ENCODE measurements around the gene LARGE2. TPM values are rescaled to one million over a fixed set of nuclear protein-coding genes. Genes with fewer than 3 reads are reported as not detected.

The LARGE2 gene
- total and polyA plus RNA-seq, 3 experiments from 2014 or later: 2.6 to 14.4 (median 3.2) TPM

DNA sequence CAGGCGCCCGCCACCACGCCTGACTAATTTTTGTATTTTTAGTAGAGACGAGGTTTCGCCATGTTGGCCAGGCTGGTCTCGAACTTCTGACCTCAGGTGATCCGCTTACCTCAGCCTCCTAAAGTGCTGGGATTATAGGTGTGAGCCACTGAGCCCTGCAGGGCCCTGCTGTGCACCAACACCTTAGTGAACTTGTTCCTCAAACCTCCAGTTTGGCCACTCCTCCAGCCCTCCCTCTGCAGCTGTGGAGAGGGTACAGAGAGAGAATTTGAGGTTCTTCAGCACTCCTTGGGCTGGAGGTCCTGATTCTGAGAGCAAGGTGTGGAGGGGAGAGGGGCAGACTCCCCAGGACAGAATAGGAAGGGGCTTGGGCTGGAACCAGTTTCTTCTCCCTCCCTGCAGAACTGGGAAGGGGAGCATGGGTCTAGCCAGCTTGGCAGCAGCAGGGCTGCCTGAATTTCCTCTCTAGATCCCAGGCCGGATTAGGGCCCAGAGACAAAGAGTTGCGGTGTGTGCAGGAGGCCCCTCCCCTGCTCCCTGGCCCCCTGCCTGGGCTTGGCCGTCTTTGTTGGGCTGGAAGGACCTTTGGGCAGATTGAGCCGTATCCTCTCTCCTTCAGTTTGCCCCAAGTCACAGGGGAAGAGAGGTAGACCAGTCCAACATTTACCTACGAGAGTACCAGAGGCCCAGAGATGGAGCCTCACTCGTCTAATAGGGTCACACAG is 2.5 kb upstream of the LARGE2 start:
- Mint-ChIP-seq H3K27me3 (peaks cover 0 to 10% of the 10 kb centered on the region in 2 donors), H3K4me1 (peaks cover 57 to 81% (median 66%) of the 10 kb centered on the region in 3 donors), H3K4me3 (peak overlapping the region; percentile 92 to 98 (median 96)), H3K36me3 (peaks cover 0 to 30% (median 0%) of the 10 kb centered on the region in 3 donors), H3K27ac (peak overlapping the region in 5 of 8 donors; percentile 73 to 99 (median 88)), H3K9me3 (no peaks in the 10 kb centered on the region)
- Histone ChIP-seq H3K36me3 (ENCODE audit: insufficient read depth, low read length) (peaks cover 11% of the 10 kb centered on the region), H3K27ac (ENCODE audit: low read depth, low read length) (no peak overlapping the region), H3K27me3 (ENCODE audit: insufficient read depth, low read length, poor library complexity, severe bottlenecking) (no peaks in the 10 kb centered on the region), H3K4me1 (ENCODE audit: insufficient read depth, low read length) (peaks cover 29% of the 10 kb centered on the region), H3K9me3 (ENCODE audit: low read length) (no peaks in the 10 kb centered on the region), H3K4me3 (ENCODE audit: low read length) (no peak overlapping the region)
- ChIA-PET POLR2A (no interaction called here), CTCF (no interaction called here)
- DNase-seq: no peak

DNA sequence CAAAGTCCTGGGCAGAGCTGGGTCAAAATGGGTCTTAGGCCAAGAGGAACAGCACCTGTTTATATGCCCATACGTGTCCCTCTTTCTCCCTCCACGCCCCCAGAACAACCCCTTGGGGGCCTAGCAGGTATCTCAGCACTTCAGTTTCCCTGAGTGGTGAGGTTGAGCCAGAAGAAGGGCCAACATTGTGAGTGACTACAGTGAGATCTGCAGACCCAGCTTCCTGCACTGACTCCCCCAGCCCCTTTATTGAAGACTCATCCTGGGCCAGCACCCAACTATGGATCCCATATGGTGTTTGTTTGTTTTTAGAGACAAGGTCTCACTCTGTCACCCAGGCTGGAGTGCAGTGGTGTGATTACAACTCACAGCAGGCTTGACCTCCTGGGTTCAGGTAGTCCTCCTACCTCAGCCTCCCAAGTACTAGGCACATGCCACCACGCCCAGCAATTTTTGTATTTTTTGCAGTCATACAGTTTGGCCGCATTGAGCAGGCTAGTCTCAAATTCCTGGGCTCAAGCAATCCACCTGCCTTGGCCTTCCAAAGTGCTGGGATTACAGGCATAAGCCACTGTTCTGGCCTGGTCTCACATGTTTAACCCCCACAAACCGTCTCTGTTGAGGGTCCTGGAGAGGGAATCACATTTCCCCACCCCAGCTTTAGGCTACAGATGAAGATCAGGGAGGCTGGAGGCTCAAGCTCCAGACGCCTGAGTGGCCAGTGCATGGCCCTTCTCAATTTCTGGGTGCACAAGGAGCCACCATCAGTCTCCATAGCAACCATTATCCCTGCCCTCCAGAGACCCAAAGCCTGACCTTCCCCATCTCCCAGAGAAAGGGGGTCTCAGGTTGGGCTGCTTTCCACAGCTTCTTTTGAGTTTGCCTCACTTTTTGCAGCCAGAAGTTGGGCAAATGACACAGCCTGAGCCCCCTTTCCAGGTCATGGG is 1.7 kb upstream of the LARGE2 start:
- Mint-ChIP-seq H3K4me3 (peak overlapping the region; percentile 66 to 97 (median 87)), H3K27ac (peak overlapping the region in 7 of 8 donors; percentile 35 to 88 (median 70)), H3K27me3 (peaks cover 0 to 10% of the 10 kb centered on the region in 2 donors), H3K9me3 (no peaks in the 10 kb centered on the region), H3K4me1 (peaks cover 56 to 74% (median 59%) of the 10 kb centered on the region in 3 donors), H3K36me3 (peaks cover 0 to 21% (median 0%) of the 10 kb centered on the region in 3 donors)
- H3K27me3 ChIP-seq (ENCODE audit: insufficient read depth, low read length, poor library complexity, severe bottlenecking): no peaks in the 10 kb centered on the region
- CTCF ChIA-PET: no interaction called here
- peaks cover 3% of the 10 kb centered on the region for H3K36me3 ChIP-seq (ENCODE audit: insufficient read depth, low read length)
- H3K27ac ChIP-seq (ENCODE audit: low read depth, low read length): no peak overlapping the region
- H3K4me3 ChIP-seq (ENCODE audit: low read length): no peak overlapping the region
- no peak for DNase-seq
- H3K4me1 ChIP-seq (ENCODE audit: insufficient read depth, low read length): peaks cover 29% of the 10 kb centered on the region
- H3K9me3 ChIP-seq (ENCODE audit: low read length): no peaks in the 10 kb centered on the region
- POLR2A ChIA-PET: no interaction called here

DNA sequence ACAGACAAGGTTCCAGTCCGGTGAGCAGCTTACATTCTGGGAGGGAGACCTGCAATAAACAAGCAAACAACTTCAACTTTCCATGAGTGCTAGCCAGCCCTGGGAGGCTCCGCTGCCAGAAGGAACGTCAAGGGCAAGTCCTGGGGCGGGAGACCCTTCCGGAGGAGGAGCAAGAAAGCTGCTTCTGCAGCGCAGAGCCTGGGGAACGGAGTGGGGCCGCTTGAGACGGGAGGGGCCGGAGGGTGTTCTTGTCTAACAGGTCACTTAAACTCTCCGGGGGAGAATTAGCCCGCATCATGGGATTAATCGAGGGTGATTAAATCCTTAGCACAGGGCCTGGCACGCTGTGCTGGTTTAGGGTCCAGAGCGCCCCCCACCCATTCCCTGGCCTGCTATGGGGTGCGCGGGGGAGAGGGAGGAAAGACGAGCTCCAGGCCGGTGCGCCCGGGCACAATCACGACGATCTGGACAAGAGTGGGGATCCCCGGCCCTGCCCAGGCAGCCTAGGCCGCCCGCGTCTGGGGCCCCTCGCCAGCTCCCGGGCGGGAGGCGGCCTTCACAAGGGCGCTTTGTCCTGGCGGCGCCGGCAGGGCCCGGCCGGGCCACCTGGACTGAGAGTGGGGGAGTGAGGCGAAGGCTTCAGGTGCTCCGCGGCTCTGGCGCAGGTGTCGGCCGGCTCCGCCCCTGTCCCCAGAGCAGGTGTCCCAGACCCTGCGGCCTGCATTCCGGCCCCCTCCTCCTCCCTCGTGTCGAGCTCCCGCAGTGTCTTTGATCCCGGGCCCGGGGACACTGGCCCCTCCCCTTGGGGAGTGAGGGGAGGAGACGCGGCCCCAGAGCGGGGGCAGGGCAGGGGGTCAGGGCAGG is 663 bp upstream of the LARGE2 start:
- Mint-ChIP-seq H3K4me1 (peaks cover 49 to 74% (median 49%) of the 10 kb centered on the region in 3 donors), H3K36me3 (peaks cover 0 to 14% (median 0%) of the 10 kb centered on the region in 3 donors), H3K27me3 (peaks cover 0 to 10% of the 10 kb centered on the region in 2 donors), H3K4me3 (peak overlapping the region; percentile 66 to 96 (median 79)), H3K9me3 (no peaks in the 10 kb centered on the region), H3K27ac (peak overlapping the region in 7 of 8 donors; percentile 28 to 78 (median 49))
- DNase-seq: peak in 1 of 5 donors; percentile 47
- H3K27me3 ChIP-seq (ENCODE audit: insufficient read depth, low read length, poor library complexity, severe bottlenecking): no peaks in the 10 kb centered on the region
- H3K4me1 ChIP-seq (ENCODE audit: insufficient read depth, low read length): peaks cover 20% of the 10 kb centered on the region
- no peak overlapping the region for H3K4me3 ChIP-seq (ENCODE audit: low read length)
- H3K9me3 ChIP-seq (ENCODE audit: low read length): no peaks in the 10 kb centered on the region
- no peaks in the 10 kb centered on the region for H3K36me3 ChIP-seq (ENCODE audit: insufficient read depth, low read length)
- ChIA-PET CTCF (no interaction called here), POLR2A (no interaction called here)
- no peak overlapping the region for H3K27ac ChIP-seq (ENCODE audit: low read depth, low read length)

DNA sequence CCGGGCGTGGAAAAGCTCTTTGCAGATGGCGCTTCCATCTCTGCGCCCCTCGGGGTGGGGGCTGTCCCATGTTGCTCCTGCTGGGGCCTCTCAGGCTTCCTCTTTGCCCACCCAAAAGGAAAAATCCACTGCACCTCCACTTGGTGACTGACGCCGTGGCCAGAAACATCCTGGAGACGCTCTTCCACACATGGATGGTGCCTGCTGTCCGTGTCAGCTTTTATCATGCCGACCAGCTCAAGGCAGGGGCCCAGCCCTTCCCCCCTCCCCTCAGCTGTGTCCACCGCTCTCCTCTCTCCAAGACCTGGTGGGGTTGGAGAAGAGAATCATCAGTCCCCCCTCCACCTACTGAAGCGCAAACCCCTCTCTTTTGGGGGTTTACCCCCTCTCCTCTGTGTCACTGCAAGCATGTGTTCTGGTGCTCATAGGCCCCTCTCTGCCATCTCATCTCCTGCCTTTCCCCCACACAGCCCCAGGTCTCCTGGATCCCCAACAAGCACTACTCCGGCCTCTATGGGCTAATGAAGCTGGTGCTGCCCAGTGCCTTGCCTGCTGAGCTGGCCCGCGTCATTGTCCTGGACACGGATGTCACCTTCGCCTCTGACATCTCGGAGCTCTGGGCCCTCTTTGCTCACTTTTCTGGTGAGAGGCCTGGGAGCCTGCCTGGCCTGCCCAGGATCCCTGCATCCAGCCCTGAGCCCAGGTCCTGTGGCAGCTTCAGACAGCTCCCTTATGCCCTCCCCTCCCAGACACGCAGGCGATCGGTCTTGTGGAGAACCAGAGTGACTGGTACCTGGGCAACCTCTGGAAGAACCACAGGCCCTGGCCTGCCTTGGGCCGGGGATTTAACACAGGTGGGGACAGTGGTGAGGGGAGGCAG is 1.8 kb downstream of the LARGE2 start:
- no peaks in the 10 kb centered on the region for H3K9me3 ChIP-seq (ENCODE audit: low read length)
- no peak overlapping the region for H3K27ac ChIP-seq (ENCODE audit: low read depth, low read length)
- Mint-ChIP-seq H3K27me3 (peaks cover 0 to 10% of the 10 kb centered on the region in 2 donors), H3K36me3 (no peaks in the 10 kb centered on the region), H3K4me1 (peaks cover 43 to 74% (median 44%) of the 10 kb centered on the region in 3 donors), H3K9me3 (no peaks in the 10 kb centered on the region), H3K27ac (peak overlapping the region in 5 of 8 donors; percentile 8 to 94 (median 68)), H3K4me3 (peak overlapping the region; percentile 41 to 87 (median 73))
- H3K4me3 ChIP-seq (ENCODE audit: low read length): no peak overlapping the region
- peaks cover 3% of the 10 kb centered on the region for H3K4me1 ChIP-seq (ENCODE audit: insufficient read depth, low read length)
- H3K27me3 ChIP-seq (ENCODE audit: insufficient read depth, low read length, poor library complexity, severe bottlenecking): no peaks in the 10 kb centered on the region
- DNase-seq: no peak
- ChIA-PET POLR2A (interaction anchor here (0.7 kb wide), 1 partner anchor 19 kb away, joined by 7 read pairs; no protein-coding TSS in a partner anchor), CTCF (interaction anchor here (0.7 to 1.1 kb wide), 3 partner anchors 9 to 1938 kb away, joined by 3 read pairs; no protein-coding TSS in a partner anchor)
- H3K36me3 ChIP-seq (ENCODE audit: insufficient read depth, low read length): no peaks in the 10 kb centered on the region

DNA sequence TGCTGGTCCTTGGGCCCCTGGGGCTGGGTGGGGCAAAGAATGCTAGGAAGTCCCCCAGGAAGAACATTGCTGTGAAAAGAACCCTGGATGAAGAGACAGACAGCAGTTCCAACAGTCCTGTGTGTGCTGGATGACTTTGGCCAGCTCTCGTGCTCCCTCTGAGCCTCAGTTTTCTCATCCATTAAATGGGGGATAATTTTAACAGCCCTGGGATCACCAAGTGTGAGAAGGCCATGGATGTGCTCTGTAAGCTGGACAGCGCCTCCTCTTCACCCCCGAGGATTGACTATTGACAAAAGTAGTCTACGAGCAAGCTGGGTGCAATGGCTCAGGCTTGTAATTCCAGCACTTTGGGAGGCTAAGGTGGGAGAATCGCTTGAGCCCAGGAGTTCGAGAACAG is 2.5 kb downstream of the LARGE2 start:
- DNase-seq: no peak
- H3K36me3 Mint-ChIP-seq: no peaks in the 10 kb centered on the region
- no peaks in the 10 kb centered on the region for H3K36me3 ChIP-seq (ENCODE audit: insufficient read depth, low read length)
- H3K9me3 Mint-ChIP-seq: no peaks in the 10 kb centered on the region
- ChIA-PET POLR2A (no interaction called here), CTCF (interaction anchor here (0.8 to 1.1 kb wide), 2 partner anchors 8 to 40 kb away, joined by 3 read pairs; no protein-coding TSS in a partner anchor)
- no peaks in the 10 kb centered on the region for H3K9me3 ChIP-seq (ENCODE audit: low read length)
- H3K4me3 Mint-ChIP-seq: peak overlapping the region in 4 of 7 donors; percentile 54 to 73 (median 65)
- H3K4me1 Mint-ChIP-seq: peaks cover 42 to 74% (median 44%) of the 10 kb centered on the region in 3 donors
- no peaks in the 10 kb centered on the region for H3K27me3 ChIP-seq (ENCODE audit: insufficient read depth, low read length, poor library complexity, severe bottlenecking)
- H3K4me3 ChIP-seq (ENCODE audit: low read length): no peak overlapping the region
- H3K27me3 Mint-ChIP-seq: peaks cover 0 to 10% of the 10 kb centered on the region in 2 donors
- H3K4me1 ChIP-seq (ENCODE audit: insufficient read depth, low read length): peaks cover 7% of the 10 kb centered on the region
- no peak overlapping the region for H3K27ac ChIP-seq (ENCODE audit: low read depth, low read length)
- H3K27ac Mint-ChIP-seq: peak overlapping the region in 3 of 8 donors; percentile 36 to 74 (median 64)

DNA sequence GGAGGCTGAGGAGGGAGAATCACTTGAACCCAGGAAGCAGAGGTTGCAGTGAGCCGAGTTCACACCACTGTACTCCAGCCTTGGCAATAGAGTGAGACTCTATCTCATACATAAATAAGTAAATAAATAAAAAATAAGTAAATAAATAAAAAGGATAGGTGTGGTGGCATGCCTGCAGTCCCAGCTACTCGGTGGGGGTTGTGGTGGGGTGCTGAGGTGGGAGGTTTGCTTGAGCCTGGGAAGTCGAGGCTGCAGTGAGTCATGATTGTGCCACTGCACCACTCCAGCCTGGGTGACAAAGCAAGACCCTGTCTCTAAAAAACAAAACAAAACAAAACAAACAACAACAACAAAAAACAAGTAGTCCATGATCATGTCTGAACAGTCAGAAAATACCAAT is 3.1 kb downstream of the LARGE2 start:
- DNase-seq: no peak
- H3K27me3 ChIP-seq (ENCODE audit: insufficient read depth, low read length, poor library complexity, severe bottlenecking): no peaks in the 10 kb centered on the region
- Mint-ChIP-seq H3K4me3 (peak overlapping the region in 3 of 7 donors; percentile 10 to 73 (median 25)), H3K27ac (peak overlapping the region in 4 of 8 donors; percentile 35 to 73 (median 40)), H3K36me3 (peaks cover 0 to 2% (median 0%) of the 10 kb centered on the region in 3 donors), H3K9me3 (no peaks in the 10 kb centered on the region), H3K4me1 (peaks cover 44 to 74% (median 44%) of the 10 kb centered on the region in 3 donors), H3K27me3 (peaks cover 0 to 14% of the 10 kb centered on the region in 2 donors)
- CTCF ChIA-PET: interaction anchor here (1.5 kb wide), 1 partner anchor 8 kb away, joined by 7 read pairs; the partner anchor contains the start of gene PEX16
- no peaks in the 10 kb centered on the region for H3K36me3 ChIP-seq (ENCODE audit: insufficient read depth, low read length)
- H3K4me3 ChIP-seq (ENCODE audit: low read length): no peak overlapping the region
- no peaks in the 10 kb centered on the region for H3K9me3 ChIP-seq (ENCODE audit: low read length)
- peaks cover 13% of the 10 kb centered on the region for H3K4me1 ChIP-seq (ENCODE audit: insufficient read depth, low read length)
- POLR2A ChIA-PET: no interaction called here
- H3K27ac ChIP-seq (ENCODE audit: low read depth, low read length): no peak overlapping the region

Data from CD8-positive, alpha-beta memory T cell (primary cell).